ENCODE results near the gene ADGRL4.
"Not testable (repeated sequence)": the region's sequence is repeated elsewhere in the genome, so short reads cannot be mapped to it uniquely, and the experiment has no call there.

ADGRL4 gene

DNA sequence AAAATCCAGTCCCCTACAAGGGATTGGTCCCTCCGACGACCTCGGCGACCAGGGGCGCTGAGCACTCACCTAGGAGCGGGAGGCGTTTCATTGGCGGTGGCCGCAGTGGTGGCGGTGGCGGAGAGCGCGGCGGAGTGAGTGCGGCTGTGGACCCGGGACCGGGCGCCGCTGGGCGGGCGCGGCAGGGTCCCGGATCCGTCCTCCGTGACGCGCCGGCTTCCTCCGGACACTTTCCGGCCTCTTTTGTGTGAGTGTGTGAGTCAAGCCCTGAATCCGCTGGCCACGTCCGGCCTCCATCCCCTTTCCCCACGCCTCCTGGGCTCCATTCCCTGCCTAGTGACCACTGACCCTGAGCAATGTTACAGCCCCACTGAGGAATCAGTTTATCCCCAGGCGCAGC is at the start of gene ADGRL4:
ADGRL4 (minus strand) TSS at position 167 of the 400 bp plus-strand sequence; CDS start at position 91, 76 bp downstream.
- DNase-seq (ENCODE audit: low read depth in 1 of 2, low spot score in 1 of 2): no peak

DNA sequence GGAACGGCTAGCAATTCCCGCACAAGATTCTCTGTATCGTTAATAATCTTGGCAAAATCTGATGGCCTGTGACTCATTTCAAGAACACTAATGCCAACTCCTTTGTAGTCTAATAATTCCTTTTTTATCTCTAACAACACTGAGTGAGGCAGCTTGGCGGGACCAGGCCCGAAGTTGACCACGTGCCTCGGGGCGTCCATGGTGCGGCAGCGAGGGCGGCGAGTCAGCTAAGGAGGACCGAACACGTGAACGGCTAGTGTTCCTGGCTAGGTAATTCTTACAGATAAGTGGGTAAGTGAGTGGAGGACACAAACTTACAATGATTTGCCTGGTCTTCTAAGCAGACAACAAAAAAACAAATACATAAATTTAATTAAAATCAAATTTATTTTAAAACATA is 49.3 kb upstream of the ADGRL4 start:
- no peak for DNase-seq (ENCODE audit: low read depth in 1 of 2, low spot score in 1 of 2)

DNA sequence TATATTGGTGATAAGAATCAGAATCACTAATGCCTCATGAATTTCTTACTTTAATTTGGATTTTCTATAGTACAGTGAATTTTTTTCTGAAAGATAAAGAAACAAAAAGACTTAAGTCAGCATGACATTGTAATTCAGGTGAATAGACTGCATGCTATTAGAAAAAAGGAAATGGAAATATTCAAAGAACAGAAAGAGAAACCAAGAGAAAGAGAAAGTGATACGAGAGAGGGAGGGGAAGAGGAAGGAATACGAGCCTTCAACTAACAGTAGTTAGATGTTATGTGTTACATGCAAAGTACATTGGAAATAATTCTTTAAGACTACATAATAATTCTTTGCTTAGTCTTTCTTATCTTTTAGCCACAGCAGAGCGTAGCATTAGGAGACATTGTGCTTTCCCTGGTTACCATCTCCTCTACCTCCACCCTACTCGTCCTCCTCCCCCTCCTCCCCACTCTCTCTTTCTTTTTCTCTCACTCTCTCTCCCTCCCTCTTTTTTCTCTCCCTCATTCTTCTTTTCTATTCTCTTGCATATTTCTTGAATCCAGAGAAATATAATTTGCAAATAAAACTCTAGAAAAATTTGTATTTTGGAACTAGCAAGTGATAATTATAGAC is 46.4 kb upstream of the ADGRL4 start:
- DNase-seq (ENCODE audit: low read depth in 1 of 2, low spot score in 1 of 2): no peak

DNA sequence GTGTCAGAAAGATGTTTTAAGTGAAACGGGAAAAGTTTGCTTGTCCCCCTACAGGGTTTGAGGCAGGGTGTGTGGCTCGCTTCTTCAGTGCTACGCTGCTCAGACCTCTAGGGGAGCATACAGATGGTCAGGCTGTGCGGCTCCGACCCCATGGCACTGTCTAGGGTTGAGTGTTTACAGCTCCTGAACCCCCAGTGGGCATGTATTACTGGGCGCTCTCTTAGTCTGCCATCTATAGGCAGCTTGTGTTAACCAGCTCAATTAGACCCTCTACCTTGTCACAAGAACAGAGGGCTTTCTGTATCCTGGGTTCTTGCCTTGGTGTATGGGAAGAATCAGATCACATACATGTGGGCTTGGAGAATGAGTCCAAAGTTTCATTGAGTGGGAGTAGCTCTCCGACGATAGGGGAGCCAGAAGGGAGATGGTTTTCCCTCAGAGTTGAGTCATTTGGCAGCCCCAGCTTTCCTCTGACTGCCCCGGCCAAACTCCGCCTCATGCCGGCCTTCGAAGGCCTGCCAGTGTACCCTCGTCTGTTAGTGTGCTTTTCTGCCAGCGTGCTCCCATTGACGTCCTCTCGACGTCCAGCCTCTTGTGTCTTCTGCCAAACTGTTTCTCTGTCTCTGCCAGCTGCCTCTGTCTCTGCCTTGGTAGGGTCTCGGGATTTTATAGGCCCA is 38.6 kb upstream of the ADGRL4 start:
- DNase-seq (ENCODE audit: low read depth in 1 of 2, low spot score in 1 of 2): no peak

DNA sequence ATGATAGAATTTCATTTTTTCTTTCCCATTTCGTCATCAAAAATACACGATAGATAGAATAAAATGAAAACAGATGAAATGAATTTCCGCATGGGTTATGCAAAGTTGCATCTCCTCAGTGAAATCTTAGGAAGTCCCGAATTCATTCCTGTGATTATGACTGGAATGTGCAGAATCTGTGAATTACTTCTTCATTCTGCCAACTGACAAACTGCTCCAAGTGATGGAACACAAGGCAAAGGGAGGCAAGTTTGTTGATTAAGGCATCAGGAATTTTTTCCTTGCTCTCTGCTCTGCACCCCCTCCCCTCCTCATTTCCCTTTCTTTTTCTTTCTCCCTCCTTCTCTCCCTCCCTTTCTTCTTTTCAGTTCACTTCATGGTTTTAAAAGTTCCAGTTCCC is 37.0 kb upstream of the ADGRL4 start:
- DNase-seq (ENCODE audit: low read depth in 1 of 2, low spot score in 1 of 2): no peak

DNA sequence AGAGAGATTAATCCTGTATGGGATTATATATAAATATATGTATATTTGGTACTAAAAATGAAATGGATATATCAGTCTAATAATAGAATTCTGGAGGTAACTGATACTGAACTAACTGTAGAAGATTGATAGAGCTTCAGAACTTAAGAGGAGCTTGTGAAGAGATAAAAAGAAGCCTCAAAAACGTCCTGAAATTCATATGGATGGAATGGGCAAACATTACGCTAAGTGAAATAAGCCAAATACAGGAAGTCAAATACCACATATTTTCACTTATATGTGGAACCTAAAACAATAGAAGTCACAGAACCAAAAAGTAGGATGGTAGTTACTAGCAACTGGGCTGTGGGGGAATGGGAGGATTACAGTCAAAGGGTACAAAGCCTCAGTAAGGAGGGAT is 36.0 kb upstream of the ADGRL4 start:
- DNase-seq (ENCODE audit: low read depth in 1 of 2, low spot score in 1 of 2): no peak

DNA sequence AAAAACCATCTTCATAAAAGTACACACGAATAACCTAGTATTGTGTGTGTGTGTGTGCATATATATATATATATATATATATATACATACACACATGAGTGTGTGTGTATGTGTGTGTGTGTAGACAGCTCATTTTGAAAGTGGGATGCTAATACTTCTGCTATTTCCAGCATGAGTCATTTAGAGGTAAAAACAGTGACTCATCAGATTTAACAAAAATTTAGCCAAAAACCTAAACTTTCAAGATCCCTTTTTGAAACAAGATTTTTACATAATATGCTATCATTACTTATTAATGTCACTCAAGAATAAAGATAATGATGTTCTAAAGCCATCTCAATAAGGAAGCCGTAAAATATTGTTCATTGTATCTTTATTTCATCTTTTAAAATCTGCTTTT is 35.6 kb upstream of the ADGRL4 start:
- DNase-seq (ENCODE audit: low read depth in 1 of 2, low spot score in 1 of 2): no peak

DNA sequence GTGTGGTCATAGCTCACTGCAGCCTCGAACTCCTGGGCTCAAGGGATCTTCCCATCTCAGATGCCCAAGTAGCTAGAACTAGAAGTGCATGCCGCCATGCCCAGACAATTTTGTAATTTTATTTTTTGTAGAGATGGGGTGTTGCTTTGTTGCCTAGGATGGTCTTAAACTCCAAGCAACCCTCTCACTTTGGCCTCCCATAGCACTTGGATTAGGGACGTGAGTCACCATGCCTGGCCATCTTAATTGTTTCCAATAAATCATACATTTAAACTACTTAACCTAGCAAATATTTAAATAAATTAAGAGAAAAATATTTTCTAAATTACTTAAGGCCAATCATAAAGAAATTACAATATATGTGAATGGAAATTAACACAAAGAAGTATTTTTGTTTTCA is 35.1 kb upstream of the ADGRL4 start:
- DNase-seq (ENCODE audit: low read depth in 1 of 2, low spot score in 1 of 2): no peak

DNA sequence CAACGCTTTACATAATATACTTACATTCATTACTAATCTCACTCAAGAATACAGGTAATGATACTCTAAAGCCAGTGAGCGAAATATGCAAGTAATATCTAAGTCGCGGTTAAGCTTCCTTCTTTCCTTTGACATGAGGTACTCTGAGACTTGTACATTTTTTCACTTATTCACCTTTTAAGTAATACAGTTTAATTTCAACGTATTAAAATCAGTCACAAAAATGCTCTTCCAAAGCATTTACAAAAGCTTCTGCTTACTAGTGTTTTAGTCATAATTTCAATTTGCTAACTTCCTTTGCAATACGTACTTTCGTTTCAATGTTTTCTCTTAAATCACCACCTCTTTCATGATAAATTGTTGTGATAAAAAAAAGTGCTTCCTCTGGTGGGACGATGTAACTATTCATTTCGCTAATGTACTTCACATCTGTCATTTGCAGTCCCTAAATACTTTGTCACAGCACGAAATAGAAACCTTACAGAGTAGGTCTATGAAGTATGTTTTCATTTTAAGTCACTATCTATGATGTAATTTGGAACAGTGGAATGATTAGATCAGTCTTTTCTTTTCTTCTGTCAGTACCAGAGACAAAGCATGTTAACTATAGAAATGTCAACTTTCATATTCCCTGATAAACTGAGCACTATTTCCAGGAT is 34.0 kb upstream of the ADGRL4 start:
- DNase-seq (ENCODE audit: low read depth in 1 of 2, low spot score in 1 of 2): no peak

DNA sequence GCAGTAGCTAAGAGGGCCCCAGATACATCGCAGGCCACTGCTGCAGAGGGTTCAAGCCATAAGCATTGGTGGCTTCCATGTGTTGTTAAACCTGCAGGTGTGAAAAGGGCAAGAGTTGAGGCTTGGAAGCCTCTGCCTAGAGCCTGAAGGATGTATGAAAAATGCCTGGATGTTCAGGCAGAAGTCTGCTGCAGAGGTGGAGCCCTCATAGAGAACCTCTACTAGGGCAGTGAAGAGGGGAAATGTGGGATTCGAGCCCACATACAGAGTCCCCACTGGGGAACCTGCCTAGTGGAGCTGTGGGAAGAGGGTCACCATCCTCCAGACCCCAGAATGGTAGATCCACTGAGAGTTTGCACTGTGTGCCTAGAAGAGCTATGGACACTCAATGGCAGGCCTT is 30.6 kb upstream of the ADGRL4 start:
- no peak for DNase-seq (ENCODE audit: low read depth in 1 of 2, low spot score in 1 of 2)

DNA sequence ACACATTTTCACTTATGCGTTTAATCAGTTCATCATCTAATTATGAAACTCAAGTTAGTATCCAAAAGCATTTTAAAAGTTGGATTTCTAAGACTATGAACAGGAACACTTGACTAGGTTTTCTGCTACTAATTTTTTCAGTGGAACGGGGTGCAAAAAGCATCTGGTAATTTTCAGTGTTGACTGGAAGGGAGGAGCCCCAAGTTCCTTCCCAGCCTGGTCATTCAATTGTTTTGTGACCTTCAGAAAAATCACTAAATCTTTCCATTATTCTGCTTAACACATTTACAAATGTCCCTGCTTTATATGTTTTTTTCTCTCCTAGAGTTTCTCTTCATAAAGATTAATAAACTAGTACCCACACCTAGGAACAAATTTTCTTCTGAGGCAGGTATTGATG is 6.0 kb upstream of the ADGRL4 start:
- DNase-seq (ENCODE audit: low read depth in 1 of 2, low spot score in 1 of 2): no peak

DNA sequence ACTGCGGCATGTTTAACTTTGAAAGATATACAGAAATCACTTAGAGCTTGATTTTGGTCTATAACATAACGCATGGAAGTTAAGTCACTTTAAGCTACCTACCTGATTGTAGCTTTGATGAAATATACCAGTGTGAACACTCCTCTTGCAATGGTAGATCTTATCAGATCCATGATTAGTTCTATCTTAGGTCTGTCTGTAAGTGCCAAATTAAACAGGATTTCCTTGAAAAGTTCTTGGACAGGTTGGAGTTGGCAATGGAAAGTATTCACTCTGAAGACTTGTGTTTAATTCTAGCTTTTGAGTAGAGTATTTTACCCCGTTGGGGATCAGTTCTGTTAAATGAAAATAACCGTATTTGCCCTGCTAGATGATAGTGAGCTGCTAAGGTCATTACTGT is 4.1 kb upstream of the ADGRL4 start:
- no peak for DNase-seq (ENCODE audit: low read depth in 1 of 2, low spot score in 1 of 2)

DNA sequence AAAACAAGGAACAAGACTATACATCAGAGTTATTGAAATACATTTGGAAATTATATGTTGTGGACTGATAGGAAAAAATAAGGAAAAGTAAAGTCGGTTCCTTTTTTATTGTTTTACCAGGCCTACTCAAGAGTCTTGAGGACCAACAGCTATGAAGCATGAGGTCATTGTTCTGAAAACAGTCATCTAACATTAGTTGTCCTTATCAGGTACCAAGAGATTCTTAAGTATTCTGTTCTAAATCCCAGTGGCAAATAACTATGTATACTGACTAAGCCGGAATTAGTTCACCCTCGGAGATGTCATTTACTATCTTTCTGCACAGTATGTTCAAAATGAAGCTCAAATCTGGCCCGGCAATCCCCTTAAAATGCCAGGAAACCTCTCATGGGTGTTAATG is 585 bp downstream of the ADGRL4 start:
- DNase-seq (ENCODE audit: low read depth in 1 of 2, low spot score in 1 of 2): no peak

DNA sequence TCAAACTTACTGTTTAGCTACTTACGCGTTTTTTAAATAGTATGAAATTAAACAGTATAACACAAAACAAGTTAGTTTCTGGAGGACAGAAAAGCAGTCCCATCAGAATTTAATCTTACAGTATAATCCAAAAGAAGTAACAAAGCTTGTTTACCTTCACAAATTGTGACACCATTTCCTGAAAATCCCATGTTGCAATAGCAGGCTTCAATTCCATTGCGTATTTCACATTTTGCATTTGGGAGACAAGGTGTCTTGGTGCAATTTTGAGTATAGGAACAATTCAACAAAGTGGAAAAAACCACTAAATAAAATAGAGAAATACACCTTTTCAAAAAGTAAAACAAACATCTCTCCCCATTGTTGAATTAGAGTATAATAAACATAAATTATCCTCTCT is 1.6 kb downstream of the ADGRL4 start:
- no peak for DNase-seq (ENCODE audit: low read depth in 1 of 2, low spot score in 1 of 2)

DNA sequence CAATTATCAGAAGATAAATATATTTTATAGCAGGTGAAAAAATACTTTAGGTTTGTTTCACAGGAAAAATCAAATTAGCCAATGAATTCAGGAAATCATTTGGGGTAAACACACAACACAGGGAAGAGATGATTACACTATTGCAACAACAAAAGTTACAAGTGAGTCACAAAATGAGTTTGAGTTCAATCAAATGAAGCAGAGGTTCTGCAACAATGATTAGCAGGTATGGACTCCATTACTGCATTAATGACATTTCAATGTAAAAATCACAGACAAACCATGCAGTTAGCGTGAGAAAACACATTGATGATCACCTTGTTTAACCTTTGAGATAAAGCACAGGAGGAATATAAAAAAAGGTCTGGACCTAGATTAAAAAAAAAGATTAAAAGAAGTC is 9.7 kb downstream of the ADGRL4 start:
- no peak for DNase-seq (ENCODE audit: low read depth in 1 of 2, low spot score in 1 of 2)

DNA sequence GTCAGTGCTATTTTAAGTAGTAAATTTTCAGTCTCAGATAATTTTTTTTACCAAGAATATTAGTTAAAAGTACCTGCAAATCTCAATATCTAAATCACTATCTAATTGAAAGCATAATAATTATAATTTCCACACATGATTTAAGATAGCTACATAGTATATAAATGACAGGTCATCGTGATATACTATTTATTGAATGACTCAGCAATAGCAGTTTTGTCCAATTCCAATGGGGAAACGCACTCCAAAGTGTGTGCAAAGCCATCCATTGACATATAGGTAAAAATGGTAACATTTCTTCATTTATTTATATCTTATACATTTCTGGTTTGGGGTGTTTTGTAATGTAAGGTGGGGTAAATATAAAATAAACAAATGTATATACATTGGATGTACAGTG is 19.5 kb downstream of the ADGRL4 start:
- DNase-seq (ENCODE audit: low read depth in 1 of 2, low spot score in 1 of 2): no peak

DNA sequence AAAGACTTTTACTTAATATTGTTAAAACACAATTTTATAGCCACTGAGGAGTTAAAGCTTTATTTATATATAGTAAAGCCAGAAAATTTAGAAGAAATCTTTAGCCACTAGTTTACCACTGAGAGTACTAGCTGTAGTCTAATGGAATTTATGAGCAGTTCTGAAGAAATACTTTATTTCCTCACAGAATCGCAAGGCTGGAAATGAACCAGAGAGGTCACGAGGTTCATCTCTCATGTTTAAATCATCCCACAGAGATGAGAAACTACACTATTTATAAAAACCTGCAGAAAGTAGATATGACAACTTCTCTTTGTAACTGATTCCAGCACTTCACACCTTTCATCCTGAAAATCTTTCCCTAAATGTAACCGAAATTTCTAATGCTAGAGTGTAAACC is 26.0 kb downstream of the ADGRL4 start:
- no peak for DNase-seq (ENCODE audit: low read depth in 1 of 2, low spot score in 1 of 2)

DNA sequence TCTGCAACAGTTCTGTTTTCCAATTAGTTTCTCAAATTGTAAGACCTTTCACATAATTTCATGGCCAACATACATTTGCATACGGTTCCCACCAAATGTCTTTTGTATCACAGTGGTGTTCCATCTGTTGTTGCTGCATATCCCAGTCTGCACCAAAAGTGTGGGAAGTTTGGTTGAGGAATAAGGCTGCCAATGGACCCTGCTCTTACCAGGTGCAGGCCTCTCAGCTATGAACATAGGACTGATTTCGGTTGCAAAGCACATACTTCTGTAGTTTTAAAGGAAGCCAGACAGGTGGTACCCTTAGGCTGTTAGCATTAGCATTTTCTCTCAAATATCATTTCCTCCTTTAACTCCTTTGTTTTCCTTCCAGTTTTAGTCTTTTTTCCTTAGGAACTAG is 33.8 kb downstream of the ADGRL4 start:
- no peak for DNase-seq (ENCODE audit: low read depth in 1 of 2, low spot score in 1 of 2)

DNA sequence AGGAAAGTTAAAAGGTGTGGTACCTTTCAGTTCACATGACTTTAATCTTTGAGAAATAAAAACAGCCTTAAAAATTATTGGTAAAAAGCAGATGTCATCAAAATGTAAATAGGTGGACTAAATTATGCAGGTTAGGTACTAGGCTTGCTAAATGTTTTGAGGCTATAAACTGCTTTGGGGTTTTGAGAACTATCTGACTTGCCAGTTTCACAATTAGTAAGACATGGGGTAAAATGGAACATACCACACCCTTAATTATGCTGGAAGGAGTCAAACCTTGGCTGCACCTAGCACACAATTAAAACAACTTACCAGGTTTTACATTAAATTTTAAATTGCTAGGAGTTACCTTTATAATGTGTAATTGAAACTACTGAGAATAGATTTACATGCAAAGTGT is 39.4 kb downstream of the ADGRL4 start:
- not testable (repeated sequence) for DNase-seq (ENCODE audit: low read depth in 1 of 2, low spot score in 1 of 2)

DNA sequence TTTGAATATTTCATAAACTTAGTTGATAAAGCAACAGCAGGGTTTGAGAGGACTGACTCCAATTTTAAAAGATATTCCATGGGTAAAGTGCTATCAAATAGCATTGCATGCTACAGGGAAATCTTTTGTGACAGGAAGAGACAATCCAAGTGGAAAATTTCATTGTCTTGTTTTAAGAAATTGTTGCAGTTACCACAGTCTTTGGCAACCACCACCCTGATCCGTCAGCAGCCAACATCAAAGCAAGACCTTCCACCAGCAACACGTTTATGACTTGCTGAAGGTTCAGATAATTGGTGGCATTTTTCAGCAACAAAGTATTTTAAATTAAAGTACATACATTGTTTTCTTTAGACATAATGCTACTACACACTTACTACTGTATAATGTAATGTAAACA is 47.8 kb downstream of the ADGRL4 start:
- DNase-seq (ENCODE audit: low read depth in 1 of 2, low spot score in 1 of 2): no peak

DNA sequence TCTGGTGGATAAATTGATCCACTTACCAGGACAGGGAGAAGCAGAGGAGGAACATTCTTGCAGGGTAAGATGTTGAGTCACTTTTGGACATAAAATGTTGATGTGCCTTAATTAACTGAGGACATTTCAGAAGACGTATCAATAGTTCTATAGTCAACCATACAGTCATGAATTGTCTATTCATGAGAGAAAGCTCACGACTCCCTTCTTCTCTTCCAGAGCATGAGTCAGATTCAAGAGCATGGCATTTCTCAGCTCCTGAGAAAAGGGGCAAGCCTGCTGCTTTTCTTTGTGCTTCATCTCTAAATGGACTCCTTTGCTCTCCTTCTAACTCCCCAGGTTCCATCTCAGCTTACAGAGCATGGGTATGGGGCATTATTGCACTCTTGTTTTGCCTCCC is 55.7 kb downstream of the ADGRL4 start:
- no peak for DNase-seq (ENCODE audit: low read depth in 1 of 2, low spot score in 1 of 2)

DNA sequence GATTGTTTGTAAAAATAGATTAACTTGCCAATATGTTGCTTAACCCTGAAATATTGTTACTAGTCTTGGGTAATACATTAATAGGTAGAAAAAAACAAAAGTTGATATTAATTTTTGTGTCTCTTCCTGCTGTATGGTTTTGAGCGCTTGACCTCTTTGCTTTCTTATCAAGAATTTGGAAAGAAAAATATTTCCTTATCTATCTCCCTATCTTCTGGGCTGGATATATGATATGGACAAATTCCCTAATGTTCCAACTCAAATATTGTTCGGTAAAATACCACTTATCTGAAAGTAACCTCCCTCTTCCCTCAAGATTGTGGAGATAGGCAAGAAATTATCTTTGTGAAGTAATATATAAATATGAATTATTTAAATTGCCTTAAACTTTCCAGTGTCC is 57.3 kb downstream of the ADGRL4 start:
- DNase-seq (ENCODE audit: low read depth in 1 of 2, low spot score in 1 of 2): no peak

DNA sequence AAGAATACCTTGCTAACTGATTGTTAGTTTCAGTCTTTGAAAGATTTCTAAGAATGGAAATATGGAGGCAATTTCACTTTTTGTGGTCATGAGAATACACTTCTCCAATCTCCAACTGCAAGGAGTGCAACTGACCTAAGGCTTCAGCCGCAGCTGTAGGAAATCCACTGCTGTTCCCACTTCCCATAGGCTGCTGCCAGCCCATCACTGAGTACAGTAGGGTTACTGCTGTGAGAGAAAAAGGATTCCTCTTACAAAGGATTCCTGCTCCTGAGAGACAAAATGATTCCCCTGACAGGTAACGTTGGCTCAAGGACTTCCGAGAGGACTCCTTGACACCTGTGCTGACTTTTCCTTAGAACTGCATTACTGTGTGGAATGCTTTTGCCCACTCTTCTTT is 87.4 kb downstream of the ADGRL4 start:
- DNase-seq (ENCODE audit: low read depth in 1 of 2, low spot score in 1 of 2): no peak
